ENCODE measurements around the gene TNIP2. TPM values are rescaled to one million over a fixed set of nuclear protein-coding genes. Genes with fewer than 3 reads are reported as not detected.

TNIP2 gene
- total and polyA plus RNA-seq, 2 of the 13 experiments (the other 11 are each of a cell fraction or from before 2014, with no cell fraction given) = 25.6 to 38.0 TPM

DNA sequence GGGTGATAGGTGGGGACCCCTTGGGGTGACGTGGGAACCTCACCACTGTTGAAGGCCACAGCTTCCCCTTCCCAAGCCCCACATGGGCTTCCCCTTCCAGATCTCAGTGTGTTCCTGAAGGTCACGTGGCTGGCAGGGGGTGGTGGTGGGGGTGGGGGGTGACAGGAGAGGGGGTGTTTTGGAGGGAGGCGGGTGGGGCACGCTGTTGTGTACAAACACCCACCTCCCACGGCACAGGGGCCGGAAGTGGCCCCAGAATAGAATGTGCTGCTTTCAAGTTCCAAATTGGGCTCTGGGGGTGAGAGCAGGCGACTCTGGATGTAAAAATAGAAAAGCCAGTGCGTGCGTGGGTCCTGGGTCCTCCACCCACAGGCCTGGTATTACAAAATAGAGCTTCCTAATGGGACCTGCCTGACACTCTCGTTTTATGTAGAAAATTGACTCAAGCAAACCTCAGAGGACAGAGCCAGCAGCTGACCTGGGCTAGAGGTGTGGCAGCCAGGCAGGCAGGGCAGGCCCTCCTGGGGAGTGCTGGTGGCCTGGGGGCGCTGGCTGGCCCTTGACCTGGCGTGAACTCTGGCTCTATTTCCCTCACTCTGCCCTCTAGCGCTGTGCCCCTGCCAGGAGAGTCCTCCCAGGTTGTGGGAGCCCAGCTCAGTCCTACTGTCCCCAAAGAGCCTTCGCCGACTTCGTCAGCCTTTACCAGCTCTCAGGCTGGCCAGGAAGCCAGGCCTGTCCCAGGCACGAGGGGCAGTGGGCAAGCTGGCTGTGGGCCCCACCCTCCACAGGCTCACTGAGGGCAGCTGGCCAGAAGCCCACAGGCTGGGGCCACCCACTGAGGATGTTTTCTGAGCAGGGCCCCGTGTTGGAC lies 31.3 kb upstream of the TNIP2 start (continued):
- TF ChIP-seq NR0B2 (CRISPR knock-in tag; IDR thresholded peaks at IDR 0.05) = 0 out of 2 replicates have a peak, but pooled peaks have one; percentile 56
- no peak for TF ChIP-seq RCOR2 (CRISPR knock-in tag; IDR thresholded peaks at IDR 0.05)
- no peak for TF ChIP-seq ZNF383 (CRISPR knock-in tag; IDR thresholded peaks at IDR 0.05; ENCODE audit: borderline replicate concordance)
- TF ChIP-seq, protein P1, sequence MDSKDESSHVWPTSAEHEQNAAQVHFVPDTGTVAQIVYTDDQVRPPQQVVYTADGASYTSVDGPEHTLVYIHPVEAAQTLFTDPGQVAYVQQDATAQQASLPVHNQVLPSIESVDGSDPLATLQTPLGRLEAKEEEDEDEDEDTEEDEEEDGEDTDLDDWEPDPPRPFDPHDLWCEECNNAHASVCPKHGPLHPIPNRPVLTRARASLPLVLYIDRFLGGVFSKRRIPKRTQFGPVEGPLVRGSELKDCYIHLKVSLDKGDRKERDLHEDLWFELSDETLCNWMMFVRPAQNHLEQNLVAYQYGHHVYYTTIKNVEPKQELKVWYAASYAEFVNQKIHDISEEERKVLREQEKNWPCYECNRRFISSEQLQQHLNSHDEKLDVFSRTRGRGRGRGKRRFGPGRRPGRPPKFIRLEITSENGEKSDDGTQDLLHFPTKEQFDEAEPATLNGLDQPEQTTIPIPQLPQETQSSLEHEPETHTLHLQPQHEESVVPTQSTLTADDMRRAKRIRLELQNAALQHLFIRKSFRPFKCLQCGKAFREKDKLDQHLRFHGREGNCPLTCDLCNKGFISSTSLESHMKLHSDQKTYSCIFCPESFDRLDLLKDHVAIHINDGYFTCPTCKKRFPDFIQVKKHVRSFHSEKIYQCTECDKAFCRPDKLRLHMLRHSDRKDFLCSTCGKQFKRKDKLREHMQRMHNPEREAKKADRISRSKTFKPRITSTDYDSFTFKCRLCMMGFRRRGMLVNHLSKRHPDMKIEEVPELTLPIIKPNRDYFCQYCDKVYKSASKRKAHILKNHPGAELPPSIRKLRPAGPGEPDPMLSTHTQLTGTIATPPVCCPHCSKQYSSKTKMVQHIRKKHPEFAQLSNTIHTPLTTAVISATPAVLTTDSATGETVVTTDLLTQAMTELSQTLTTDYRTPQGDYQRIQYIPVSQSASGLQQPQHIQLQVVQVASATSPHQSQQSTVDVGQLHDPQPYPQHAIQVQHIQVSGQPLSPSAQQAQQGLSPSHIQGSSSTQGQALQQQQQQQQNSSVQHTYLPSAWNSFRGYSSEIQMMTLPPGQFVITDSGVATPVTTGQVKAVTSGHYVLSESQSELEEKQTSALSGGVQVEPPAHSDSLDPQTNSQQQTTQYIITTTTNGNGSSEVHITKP (CRISPR knock-in tag; IDR thresholded peaks at IDR 0.05; ENCODE audit: low read depth) = no peak
- no peak for TF ChIP-seq ZNF883 (CRISPR knock-in tag; IDR thresholded peaks at IDR 0.05; ENCODE audit: not compliant biosample characterization)
- 0 out of 2 replicates have a peak, but pooled peaks have one; percentile 28 for TF ChIP-seq GATAD2A (CRISPR knock-in tag; IDR thresholded peaks at IDR 0.05)
- no peak for TF ChIP-seq YY1 (IDR thresholded peaks at IDR 0.05; ENCODE audit: insufficient read depth, insufficient replicate concordance, low read depth, low read length)
- no peak for TF ChIP-seq ZNF570 (CRISPR knock-in tag; IDR thresholded peaks at IDR 0.05; ENCODE audit: borderline replicate concordance)
- peak; percentile 43 for TF ChIP-seq STAG1 (CRISPR knock-in tag; IDR thresholded peaks at IDR 0.05)
- no peak for TF ChIP-seq ZFP90 (CRISPR knock-in tag; IDR thresholded peaks at IDR 0.05; ENCODE audit: borderline replicate concordance)
- TF ChIP-seq, protein P2, sequence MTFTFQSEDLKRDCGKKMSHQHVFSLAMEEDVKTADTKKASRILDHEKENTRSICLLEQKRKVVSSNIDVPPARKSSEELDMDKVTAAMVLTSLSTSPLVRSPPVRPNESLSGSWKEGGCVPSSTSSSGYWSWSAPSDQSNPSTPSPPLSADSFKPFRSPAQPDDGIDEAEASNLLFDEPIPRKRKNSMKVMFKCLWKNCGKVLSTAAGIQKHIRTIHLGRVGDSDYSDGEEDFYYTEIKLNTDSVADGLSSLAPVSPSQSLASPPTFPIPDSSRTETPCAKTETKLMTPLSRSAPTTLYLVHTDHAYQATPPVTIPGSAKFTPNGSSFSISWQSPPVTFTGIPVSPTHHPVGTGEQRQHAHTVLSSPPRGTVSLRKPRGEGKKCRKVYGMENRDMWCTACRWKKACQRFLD (CRISPR knock-in tag; IDR thresholded peaks at IDR 0.05; ENCODE audit: borderline replicate concordance) = 0 out of 2 replicates have a peak, but pooled peaks have one; percentile 28
- no peak for TF ChIP-seq HMG20B (CRISPR knock-in tag; conservative IDR thresholded peaks at IDR 0.05)
- no peak for TF ChIP-seq AHR (CRISPR knock-in tag; IDR thresholded peaks at IDR 0.05)
- TF ChIP-seq MZF1 (CRISPR knock-in tag; IDR thresholded peaks at IDR 0.05; ENCODE audit: borderline replicate concordance) = no peak
- peak; percentile 31; the same call in 1 of the 2 replicates for TF ChIP-seq UBTF (CRISPR knock-in tag; IDR thresholded peaks at IDR 0.05)
- peak; percentile 93 for TF ChIP-seq PATZ1 (CRISPR knock-in tag; IDR thresholded peaks at IDR 0.05)
- TF ChIP-seq KLF16 (CRISPR knock-in tag; IDR thresholded peaks at IDR 0.05) = no peak
- no peak for TF ChIP-seq RFXAP (CRISPR knock-in tag; IDR thresholded peaks at IDR 0.05; ENCODE audit: borderline replicate concordance)
